Activated CD8-positive, alpha-beta memory T cell treated with anti-CD3 and anti-CD28 coated beads, Interleukin-2, amount 50 U/mL, for 1 hour (primary cell): ENCODE measurements around the gene FTH1.
"Not testable (repeated sequence)": the region's sequence is repeated elsewhere in the genome, so short reads cannot be mapped to it uniquely, and the experiment has no call there.

Experiments used
- DNase-seq: peaks from one replicate; pipeline ENCODE4 v3.0.0-alpha.2; 2020; ENCODE audit errors: extremely low read depth

The FTH1 gene

DNA sequence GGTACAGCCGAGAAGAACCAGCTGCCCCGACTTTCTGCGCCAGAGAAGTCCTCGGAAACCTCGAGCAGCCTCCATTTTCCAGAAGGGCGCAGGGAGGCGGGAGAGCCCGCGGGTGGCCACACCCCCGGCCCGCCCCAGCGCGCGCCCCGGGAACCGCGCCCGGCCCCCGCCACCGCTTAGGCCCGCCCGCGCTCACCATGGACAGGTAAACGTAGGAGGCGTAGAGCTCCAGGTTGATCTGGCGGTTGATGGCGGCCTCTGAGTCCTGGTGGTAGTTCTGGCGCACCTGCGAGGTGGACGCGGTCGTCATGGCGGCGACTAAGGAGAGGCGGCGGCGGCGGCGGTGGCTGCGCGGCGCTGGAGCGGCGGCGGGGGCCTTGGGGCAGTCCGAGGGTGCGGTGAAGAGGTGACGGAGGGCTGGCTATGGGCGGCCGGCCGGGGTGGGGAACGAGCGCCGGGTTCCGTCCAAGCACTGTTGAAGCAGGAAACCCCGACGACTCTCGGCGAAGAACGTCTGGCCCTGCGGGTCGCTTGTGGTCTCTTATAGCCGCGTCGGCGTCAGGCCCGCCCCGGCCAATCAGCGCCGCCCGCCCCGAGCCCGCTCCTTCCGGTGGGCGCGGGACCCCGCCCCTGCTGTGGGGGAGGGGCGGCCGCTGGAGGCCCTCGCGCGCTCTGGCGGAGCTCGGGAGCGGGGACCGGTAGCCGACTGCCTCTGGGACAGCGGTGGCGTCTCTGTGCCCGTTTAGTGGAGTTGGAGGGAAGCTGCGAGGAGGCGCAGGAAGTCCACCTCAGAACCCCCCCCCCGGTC, at the start of gene FTH1:
TSS of gene FTH1 (minus strand) at position 519 of the 808 bp plus-strand sequence. CDS start at position 310, 209 bp downstream.
- DNase-seq: peak; percentile 81

DNA sequence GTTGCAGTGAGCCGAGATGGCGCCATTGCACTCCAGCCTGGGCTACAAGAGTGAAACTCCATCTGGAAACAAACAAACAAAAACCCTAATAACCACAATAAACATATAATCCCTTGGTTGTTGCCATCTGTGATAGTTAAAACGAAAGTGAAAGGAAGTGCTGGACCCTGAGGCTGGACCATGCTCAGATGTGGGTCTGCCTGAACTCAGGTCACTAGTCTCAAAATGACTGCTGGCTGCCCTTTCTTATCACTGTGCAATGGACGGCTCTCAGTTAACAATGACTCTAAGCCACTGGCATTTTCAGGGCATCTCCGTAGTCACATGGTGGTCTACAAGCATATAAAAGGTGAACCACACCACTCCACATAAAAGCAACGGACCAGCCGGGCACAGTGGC, 48.2 kb upstream of the FTH1 start:
- DNase-seq: no peak

DNA sequence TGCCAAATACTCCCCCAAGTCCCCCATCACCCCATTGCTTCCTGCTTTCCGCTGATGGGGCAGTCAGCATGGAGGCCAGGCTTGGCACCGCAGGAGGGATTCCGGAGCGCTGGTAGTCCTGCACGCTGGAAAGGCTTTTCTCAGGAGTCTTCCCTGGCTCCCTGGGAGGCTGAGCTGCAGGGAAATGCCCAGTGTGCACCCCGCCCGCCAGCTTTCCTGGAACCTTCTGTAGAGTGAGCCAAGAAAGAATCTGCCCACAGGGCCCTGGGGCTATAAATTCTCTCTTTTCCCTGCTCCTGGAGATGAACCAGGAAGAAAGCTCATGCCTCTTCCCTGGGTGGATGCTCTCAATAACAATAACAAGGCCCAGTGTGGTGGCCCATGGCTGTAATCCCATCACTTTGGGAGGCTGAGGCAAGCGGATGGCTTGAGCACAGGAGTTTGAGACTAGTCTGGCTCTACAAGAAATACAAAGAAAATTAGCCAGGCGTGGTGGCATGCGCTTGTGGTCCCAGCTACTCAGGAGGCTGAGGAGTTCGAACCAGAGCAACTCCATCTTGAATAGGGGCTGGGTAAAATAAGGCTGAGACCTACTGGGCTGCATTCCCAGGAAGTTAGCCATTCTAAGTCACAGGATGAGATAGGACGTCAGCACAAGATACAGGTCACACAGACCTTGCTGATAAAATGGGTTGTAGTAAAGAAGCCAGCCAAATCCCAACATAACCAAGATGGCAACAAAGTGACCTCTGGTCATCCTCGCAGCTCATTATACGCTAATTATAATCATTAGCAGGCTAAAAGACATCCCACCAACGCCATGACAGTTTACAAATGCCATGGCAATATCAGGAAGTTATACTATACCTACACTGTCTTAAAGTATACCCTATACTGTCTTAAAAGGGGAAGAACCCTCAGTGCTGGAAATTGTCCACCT, 46.4 kb upstream of the FTH1 start:
- DNase-seq: no peak

DNA sequence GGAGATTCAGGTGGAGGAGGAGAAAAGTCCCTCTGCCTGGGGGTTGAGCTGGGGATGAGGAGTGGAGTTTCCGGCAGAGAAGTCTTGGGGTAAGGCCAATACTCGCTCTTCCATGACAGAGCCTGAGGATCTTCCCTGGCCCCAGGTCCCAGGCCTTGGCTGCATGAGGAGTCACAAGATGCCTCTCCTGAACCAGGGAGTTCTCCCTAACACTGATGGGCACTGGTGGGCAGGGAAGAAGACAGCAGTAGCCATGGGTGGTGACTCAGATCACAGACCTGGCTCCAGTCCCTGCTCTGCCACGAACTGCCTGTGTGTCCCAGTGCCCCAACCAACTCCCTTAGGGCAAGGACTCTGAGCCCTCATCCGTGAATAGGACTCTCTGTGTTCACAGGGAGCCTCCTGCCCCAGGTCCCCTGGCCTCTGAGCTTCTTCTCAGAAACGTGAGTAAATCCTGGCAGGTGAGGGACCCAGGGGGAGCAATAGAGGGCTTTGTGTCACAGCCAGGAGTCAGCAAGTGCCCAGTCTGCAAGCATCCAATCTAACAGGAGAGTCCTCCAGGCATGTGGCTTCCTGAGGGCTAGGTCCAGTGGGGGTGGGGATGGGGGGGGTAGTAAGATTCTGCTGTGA, 45.5 kb upstream of the FTH1 start:
- no peak for DNase-seq

DNA sequence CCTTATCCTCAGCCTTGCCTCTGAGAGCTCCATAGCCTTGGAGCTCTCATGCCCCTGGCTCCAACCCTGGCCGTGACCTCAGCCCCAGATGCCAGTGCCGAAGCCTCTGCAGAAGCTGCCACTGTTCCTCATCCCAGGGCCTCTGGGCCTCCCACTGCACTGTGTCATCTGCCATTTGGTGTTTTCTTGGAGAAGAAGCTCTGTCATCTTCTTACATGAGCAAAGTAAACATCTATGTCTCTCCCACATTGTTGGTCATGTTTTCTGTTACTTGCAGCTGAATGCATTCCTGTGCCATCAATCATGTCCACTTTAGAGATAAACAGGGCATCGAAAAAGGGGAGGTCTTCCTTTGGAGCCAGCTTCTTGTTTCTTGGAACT, 45.0 kb upstream of the FTH1 start:
- DNase-seq: no peak

DNA sequence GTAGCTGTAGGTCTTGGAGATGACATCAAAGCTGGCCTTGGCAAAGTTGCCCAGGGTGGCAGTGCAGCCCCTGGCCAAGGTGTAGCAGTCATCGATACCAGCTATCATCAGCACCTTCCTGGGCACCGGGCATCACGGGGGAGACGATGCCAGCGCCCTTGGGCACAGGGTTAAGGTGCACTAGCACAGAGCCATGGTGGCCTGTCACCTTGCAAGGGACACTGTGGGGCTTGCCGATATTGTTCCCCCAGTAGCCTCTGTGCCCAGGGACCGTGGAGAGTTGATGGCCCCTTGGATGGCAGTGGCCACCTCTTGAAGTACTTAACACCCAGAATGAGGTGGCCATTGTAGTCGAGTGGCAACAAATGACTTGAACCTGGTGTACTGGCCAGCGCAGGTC, 44.4 kb upstream of the FTH1 start:
- no peak for DNase-seq

DNA sequence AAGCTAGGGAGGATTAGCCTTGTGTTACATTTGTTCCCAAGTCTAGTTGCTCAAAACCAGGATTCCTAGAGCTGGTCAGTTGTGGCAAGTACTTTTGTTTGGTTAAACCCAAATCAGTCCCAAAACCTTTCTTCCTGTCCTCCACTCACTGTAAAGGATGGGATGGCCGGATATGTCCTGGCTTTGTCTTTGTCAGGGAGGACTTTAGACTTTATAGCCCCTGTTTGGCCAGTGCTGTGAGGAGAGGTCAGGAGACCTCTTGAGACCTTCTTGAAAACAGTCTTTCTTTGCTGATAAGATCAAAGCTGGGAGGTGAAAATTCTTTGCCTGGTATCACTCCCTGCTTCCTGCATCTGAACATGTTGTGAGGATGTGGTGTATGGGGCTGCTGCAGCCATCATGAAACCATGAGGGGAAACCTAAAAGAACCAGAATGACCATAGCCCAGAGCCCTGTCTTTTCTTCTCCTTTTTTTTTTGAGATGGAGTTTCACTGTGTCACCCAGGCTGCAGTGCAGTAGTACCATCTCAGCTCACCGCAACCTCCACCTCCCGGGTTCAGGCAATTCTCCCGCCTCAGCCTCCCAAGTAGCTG, 43.6 kb upstream of the FTH1 start:
- no peak for DNase-seq

DNA sequence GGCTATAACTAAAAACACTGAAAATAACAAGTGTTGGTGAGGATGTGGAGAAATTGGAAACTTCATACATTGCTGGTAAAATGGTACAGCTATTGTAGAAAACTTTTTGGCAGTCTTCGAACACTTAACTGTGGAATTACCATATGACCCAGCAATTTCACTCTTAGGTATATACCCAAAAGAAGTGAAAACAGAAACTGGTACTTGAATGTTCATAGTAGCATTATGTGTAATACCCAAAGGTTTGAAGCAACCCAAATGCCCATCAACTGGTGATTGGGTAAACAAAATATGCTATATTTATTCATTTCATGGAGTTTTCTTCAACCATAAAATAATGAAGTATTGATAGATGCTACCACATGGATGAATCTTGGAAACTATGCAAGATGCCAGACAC, 40.8 kb upstream of the FTH1 start:
- DNase-seq: no peak

DNA sequence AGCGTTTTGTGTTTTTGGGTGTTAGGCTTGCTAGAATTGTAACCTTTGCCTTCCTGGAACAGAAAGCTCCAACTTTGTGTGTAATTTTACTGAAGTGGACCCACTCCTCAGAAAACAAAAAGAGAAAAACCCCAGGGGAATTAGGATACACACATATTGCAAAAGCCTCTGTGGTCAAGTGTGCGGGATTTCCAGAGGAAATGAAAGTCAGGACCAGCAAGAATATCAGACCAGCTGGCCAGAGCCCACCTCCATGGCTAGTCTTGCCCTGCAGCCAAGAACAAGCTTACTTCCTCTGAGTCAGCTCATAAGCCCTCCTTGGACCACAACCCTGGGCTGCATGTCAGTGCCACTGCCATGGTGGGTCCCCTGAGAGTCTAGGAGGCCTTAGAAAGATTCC, 37.0 kb upstream of the FTH1 start:
- no peak for DNase-seq

DNA sequence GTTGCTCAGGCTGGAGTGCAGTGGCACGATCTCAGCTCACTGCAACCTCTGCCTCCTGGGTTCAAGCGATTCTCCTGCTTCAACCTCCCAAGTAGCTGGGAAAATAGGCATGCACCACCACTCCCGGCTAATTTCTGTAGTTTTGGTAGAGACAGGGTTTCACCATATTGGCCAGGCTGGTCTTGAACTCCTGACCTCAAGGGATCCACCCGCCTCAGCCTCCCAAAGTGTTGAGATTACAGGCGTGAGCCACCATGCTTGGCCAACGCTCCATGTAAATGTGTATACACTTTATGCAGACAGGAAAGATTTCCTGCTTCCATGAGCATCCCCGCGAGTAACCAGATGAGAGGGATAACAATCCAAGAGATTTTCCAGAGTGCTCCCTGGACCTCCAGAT, 34.8 kb upstream of the FTH1 start:
- not testable (repeated sequence) for DNase-seq

DNA sequence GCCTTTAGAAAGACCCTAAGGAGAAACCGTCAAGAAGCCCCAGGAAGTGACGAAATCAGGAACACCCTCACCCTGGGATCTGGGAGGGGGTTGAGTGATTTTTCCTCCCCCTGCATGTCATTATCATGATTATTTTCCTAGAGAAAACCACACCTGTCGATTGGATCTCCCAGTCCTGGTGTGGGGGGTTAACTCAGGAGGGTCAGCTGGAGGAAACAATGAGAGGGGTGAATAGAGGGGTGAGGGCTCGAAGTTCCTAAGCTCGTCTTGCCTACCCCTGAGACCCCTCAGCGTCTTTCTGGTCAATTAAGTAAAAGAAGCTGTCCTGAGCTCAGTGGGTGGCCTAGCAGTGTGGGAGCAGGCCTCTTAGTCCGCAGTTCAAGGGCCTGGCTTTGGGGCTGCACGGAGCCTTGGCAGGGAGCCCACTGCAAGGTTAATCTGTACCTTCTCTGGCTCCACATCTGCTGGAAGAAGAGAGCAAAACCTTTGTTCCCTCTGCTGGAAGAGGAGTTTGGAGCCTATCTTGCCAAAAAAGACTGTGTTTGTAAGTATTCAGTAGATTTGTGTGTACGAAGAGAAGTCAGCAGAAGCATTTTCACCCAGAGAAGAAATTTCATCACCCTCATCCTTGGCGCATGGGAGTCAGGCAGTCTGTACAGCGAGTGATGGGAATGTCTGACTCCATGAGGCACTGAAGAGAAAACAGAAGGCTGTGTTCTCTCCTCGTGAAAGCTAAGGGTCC, 34.2 kb upstream of the FTH1 start:
- no peak for DNase-seq

DNA sequence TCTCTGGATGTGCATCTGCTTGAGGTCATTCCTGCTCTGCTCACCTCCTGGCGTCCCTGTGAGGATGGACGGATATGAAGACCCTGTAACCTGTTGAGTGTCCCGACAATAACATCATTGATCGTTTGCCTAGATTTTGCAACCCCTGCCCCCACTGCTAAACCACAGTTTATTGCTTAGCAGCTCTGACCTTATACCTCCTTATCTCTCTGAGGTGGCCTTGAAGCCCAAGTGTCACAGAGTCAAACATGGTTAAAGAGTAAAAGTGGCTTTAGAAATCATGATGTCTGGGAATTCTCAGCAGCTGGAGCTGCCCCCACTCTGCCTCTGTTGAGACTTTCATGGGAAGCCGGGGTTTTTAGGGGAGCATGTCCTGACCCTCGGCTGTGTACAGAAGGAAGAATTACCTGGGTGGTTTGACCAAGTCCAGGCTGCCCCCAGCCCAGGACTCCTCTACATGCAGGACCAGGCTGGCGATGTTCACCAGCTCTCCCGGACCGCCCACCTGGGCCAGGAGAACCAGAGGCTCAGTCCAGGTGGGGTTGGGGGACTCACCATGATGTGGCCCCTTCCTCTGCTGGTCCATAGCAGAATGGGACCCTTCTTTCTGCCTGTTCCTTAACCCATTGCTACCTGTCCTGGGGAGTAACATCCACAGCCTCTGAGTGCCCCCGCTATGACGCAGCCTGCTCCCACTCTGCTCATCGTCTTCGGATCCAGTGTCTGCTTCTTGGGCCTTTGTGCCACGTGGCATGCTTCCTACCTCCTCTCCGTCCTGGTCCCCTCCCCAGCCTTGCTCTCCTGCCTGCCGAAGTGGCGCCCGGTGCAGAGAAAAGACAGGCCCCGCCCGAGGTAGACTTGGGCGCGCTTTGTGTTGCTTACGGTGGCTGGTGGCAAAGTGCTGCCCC, 33.4 kb upstream of the FTH1 start:
- no peak for DNase-seq

DNA sequence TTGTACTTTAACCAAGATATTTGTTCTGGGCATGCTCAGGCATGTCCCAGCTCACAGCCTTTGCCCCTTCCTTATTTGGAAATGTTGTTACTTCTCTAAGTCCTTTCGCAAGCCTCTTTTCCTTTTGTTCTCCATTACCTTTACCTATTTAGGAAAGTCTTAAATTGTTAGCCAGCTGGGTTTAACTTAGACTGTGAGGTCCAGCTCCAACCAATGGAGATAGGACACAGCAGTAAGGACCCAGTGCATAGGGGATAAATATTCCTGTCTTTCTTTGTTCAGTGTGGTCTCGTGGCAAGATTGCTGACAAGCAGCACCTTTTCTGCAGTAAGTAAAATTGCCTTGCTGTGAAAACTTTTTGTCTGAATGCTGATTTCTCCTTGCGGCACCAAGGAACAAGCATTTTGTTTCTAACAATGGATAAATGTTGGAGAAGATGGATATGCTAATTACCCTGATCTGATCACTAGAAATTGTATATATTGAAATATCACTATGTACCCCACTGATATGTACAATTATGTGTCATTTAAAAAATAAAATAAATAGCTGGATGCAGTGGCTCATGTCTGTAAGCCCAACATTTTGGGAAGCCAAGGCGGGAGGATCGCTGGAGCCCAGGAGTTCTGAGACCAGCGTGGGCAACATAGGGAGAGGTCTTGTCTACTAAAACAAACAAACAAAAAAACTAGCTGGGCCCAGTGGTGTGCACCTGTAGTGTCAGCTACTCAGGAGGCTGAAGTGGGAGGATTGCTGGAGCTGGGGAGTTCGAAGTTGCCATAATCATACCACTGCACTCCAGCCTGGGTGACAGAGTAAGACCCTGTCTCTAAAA, 31.9 kb upstream of the FTH1 start:
- DNase-seq: no peak

DNA sequence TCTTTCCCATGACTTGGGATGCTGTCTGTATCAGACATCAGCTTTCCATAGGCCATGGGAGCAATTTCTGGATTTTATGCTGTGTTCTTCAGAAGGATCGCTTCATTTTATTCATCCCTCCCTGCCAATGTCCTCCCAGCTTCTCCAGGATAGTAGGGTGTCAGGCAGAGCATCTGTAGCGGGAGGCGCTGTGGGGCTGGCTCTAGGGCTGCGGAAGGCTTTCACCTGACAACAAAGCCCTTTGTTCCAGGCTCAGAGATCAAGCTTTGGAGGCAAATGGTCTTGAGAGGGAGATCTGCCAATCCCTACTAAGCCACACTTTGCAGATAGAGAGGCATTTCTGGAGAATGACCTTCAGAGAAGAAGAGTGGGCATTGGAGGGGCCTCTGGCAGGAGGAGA, 29.5 kb upstream of the FTH1 start:
- no peak for DNase-seq

DNA sequence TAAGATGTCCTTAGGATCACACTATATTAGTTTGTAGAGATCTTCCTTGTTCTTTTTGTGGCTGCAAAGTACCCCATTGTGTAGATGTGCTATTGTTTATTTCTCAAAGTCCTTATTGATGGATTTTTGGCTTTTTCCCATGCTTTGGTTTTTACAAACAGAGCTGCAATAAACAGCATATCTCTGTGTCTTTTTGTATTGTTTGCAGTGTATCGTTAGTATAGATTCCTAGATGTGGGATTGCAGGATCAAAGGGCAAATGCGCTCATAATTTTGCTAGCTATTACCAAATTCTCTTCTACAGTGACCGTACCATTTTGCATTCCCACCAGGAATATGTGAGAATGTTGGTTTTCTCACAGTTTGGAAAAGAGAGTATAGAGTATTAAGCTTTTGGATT, 27.5 kb upstream of the FTH1 start:
- no peak for DNase-seq

DNA sequence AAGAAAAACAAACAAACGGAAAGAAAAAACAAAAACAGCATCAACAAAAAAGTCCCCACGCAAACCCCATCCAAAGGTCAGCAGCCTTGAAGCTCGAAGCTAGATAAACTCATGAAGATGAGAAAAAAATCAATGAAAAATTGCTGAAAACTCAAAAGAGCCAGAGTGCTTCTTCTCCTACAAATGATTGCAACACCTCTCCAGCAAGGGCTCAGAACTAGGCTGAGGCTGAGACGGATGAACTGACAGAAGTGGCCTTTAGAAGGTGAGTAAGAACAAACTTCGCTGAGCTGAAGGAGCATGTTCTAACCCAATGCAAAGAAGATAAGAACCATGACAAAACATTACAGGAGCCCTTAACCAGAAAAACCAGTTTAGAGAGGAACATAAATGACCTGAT, 18.4 kb upstream of the FTH1 start:
- DNase-seq: no peak

DNA sequence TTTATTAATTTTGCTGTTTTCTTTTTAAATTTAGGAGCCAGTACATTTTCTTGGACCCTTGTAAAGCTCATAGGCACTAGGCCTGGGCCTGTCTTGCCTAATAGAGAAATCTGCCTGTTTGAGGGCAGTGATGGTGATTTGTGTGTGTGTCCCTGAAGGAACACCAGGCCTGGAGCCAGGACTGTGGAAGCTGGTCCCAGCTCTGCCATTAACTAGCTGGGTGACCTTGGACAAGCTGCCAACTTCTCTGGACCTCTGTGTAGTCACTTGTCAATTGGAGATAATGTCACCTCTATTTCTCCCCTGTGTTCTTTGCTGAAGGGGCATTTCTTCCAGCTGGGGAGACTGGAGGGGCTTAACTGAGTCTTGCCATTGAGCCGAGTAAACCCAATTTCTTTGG, 16.0 kb upstream of the FTH1 start:
- DNase-seq: no peak

DNA sequence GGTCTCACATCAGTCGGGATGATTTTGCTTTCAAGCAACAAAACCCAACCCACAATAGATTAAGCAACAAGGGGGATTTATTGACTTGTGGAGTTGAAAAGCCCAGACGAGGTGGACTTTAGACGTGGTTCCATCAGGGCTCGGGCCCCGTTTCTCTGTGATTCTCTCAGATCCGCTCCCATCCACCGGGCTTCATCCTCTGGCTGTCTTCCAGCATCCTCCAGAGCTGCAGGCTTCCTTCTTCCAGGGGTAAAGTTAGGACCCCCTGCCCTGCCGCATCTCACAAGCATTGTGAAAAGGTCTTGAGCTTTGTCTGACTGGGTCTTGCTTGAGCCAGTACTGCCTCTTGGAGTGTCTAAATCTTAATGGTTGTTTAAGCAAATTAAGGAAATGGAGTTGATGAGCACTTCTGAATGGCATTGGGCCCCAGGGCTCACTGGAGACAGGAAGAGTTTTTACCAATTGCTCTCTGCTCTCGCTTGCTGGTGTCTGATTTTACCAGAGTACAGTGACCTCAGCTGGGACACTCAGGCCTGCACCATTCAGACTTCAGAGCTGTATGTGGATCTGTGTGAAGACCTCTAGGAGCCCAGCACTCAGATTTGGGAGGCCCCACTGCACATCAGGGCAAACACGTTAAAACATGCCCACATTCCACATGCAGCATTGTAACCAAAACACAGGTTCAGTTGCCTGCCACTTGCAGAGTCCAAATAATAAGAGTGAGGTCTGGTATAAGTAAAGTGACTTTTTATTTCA, 13.5 kb upstream of the FTH1 start:
- no peak for DNase-seq
